GM21360 (cell line): ENCODE measurements around the gene NPEPPS.
"Not testable (repeated sequence)": the region's sequence is repeated elsewhere in the genome, so short reads cannot be mapped to it uniquely, and the experiment has no call there.

Experiments
- ATAC-seq: cut with Tn5 transposase; IDR thresholded peaks from one replicate; pipeline ENCODE4 v1.9.1; 2021; ENCODE audit warnings: mild to moderate bottlenecking, moderate library complexity; ENCODE audit not compliant: unreplicated experiment

The NPEPPS gene

DNA sequence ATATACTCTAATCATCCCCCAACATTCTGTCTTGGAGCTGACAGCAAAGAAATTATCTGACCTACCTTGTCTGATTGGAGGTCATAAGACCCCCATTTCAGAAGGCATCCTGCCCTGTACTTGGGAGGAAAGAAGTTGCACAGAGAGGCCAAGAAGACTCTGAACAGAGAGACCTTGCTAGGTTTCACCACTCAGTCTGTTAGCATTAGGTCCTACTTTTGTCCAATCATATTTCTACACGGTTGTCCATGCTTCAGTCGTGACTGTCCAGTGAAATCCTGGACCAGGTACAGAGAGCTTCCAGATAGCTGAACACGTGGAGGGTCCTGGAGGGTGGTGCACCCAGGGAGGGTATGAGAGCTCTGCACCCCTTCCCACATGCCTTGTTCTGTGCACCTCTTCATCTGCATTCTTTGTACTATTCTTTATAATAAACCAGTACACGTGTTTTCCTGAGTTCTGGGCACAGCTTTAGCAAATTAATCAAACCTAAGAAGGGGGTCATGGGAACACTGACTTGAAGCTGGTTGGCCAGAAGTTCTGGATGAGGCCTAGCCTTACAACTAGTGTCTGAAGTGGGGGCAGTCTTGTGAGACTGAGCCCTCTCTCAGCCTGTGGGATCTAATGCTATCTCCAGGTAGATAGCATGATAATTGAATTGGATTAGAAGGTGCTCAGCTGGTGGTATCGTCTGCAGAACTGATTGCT, 30.9 kb downstream of the NPEPPS start:
- ATAC-seq = not testable (repeated sequence)

DNA sequence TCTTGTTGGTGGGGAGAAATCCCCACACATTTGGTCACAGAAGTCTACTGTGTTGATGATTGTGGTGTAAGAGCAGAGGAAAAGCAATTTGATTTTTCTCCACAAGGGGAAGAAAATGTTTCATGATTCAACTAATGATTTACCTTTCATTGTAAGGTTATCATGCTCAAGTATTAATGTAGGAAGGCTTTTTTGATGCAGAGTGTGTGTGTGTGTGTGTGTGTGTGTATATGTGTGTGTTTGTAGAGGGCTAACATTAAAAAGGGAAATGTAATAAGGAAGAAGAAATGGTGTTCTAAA, 31.4 kb downstream of the NPEPPS start:
- not testable (repeated sequence) for ATAC-seq

DNA sequence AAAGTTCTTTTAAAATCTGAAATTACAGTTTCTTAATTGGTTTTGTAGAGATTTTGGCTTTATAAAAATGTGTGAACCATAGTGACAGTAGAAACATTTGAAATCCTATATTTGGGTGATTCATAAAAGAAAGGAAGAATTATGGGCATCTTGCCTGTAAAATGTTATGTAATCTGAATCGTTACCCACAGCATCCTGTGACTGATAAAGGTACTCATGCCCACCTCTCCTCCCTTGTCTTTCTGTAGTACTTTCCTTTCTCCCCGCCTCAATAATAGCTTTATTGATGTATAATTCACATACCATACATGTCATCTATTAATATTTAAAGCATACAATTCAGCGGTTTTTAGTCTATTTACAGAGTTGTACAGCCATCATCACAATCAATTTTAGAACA, 36.4 kb downstream of the NPEPPS start:
- not testable (repeated sequence) for ATAC-seq

DNA sequence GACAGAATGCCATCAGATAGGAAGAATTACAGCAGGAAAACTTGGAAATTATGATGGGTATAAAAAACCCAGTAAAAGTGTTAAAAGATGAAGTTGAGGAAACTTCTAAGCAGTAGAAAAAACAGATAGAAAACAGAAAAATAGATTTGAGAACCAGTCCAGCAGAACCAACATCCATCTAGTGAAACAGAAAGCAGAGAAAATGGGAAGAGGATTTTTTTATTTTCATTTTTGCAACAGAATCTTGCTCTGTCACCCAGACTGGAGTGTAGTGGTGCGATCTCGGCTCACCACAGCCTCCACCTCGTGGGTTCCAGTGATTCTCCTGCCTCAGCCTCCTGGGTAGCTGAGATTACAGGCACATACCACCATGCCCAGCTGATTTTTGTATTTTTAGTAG, 41.7 kb downstream of the NPEPPS start:
- not testable (repeated sequence) for ATAC-seq

DNA sequence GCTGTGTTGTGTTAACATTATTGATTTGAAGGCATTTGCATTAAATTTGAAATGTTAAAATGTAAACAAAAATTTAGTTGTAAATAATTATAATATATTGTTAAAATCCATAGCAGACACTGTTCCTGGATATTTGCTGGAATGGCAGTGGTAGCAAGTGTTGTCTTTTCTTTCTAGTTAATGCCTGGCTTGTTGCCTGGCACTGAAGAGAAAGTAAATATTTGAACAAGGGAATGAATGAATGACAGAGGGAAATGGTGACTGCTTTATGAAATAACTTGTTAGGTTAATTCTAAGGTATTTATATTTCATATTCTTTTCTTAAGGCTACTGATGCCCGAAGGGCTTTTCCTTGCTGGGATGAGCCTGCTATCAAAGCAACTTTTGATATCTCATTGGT, 51.5 kb downstream of the NPEPPS start:
- ATAC-seq = not testable (repeated sequence)

DNA sequence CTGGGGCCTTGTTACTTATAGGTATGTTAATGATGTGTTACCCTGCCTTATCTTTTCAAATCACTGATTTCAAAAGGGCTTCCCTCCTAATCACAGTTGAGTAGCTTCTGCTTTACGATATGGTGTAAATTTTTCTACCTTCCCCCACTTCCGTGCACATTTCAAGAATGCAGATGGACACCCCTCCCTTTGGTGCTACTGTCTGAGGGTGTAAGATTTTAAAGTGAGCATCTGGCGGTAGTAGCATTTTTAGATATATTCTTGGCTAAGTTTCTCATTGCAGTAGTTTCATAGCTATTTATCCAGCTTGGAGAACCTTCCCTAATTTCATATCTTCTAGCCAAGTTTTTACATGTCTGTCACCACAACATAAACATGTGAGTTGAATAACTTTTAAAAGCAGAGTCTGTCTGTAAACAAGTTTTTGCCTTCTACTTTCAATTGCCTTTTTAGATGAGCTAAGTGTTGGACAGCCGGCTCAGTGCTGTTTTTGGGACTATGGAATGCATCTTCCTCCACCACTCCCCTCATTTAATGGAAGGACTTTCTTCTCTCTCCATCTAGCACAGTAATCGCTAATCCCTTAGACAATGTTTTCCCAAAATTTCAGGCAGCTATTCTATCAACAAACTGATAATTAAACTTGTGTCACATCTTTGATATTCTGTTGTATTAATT, 55.6 kb downstream of the NPEPPS start:
- ATAC-seq = not testable (repeated sequence)

DNA sequence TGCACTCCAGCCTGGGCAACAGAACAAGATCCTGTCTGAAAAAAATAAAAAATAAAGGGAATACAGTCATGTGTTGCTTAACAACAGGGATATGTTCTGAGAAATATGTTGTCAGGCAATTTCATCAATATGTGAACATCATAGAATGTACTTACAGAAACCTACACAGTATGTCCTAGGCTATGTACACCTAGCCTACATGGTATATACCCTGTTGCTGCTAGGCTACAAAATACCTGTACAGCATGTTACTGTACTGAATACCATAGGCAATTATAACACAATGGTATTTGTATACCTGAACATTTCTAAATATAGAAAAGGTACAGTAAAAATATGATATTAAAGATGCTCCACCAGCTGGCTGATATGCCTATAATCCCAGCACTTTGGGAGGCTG, 62.6 kb downstream of the NPEPPS start:
- ATAC-seq = not testable (repeated sequence)

DNA sequence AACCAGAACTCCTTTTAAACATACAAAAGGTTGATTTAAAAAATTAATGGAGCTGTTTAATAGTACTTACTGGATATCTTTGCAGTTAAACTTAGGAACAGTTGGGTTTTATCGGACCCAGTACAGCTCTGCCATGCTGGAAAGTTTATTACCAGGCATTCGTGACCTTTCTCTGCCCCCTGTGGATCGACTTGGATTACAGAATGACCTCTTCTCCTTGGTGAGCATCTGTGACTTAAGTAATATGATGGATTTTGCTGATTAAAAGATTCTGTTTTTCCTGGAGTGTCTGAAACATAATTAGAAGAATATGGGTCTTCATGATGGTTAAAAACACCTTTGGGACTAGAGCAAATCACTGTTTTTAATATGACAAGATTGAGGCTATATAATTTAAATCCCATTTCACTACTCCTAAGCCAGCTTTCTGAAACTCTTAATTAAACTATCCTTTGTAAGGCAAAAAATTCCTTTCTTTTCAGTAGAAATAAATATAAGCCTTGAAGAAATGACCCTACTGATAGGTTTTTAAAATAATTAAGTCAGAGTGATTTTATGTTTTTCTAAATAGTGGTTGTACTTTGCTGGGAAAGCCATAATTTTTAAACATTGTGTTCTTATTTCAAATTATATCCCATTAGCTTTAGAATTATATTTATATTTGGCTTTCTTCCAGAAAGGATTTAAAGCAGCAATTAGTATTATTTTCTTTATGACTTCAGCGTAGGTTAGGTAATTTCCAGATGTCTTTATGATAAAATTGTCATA, 73.1 kb downstream of the NPEPPS start:
- no peak for ATAC-seq

DNA sequence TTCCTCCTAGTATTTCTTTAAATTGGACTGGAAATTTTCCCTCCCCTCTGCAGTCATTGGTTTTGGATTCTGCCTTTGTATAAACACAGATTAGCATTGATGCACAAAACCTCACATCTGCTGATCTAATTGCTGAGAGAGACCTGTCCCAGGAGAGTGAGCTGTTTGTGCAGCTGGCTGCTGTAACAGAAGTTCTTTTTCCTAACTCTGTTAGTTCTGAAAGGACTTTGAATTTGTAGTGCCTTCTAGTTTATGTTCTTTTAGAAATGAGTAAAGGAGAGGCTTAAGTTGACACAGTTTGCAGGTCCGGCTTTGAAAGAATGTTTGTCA, 73.7 kb downstream of the NPEPPS start:
- no peak for ATAC-seq

DNA sequence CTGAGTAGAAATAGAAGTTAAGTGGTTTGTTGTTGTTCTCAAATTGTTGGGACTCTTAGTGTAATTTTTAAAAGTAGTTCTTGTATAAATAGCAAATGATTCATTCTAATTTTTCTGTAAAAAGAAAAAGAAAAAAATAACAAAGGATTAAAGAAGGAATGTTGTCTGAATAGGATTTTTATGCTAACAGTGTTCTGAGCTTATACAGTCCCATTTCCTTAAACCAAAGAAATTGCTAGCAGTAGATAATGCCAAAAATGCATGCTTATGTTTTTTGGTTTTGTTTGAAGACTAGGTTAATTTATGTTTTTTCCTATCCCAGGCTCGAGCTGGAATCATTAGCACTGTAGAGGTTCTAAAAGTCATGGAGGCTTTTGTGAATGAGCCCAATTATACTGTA, 74.1 kb downstream of the NPEPPS start:
- ATAC-seq = no peak

DNA sequence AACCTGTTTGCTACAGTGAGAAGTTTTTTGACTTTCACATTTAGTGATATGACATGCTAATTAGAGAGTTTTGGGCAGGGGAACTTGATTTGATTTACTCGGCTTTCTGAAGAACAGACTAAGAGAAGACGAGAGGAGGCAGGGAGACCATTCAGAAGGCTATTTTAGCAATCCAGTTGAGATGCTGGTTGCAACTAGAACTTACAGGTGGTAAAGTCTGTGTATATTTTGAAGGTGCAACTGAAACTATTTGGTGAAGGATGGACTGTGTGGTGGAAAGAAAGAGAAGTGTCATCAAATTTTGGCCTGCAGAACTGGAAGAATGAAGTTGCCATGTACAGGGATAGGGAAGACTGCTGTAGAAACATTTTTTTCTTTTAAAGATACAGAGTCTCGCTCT, 76.6 kb downstream of the NPEPPS start:
- no peak for ATAC-seq

DNA sequence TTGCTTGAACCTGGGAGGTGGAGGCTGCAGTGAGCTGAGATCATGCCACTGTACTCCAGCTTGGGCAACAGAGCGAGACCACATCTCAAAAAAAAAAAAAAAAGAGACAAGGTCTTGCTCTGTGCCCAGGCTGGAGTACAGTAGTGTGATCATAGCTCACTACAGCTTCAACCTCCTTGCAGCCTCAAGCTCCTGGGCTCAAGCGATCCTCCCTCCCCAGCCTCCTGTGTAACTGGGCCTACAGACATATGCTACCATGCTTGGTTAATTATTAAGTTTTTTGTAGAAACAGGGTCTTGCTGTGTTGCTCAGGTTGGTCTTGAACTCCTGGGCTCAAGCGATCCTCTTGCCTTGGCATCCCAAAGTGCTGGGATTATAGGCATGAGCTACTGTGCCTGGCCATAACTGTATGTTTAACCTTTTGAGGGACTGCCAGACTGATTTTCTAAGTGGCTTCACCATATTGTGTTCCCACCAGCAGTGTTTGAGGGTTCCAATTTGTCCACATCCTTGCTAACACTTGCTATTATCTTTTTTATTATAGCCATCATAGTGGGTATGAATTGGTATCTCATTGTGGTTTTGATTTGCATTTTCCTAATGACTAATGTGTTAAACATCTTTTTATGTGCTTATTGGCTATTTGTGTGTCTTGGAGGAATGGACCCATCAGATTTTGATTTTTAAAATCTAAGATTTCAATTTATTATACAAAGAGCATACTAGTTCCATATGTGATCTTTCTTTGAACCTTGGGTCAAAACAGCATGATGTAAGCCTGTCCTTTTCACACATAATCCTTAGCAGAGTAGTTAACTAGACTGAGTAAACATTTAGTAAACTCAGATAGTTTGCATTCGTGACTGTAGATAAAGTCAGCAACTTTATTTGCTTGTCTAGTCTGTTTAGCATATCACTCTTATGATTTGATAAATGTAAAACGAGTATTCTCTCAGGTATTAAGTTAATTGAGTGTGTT, 80.8 kb downstream of the NPEPPS start:
- no peak for ATAC-seq

DNA sequence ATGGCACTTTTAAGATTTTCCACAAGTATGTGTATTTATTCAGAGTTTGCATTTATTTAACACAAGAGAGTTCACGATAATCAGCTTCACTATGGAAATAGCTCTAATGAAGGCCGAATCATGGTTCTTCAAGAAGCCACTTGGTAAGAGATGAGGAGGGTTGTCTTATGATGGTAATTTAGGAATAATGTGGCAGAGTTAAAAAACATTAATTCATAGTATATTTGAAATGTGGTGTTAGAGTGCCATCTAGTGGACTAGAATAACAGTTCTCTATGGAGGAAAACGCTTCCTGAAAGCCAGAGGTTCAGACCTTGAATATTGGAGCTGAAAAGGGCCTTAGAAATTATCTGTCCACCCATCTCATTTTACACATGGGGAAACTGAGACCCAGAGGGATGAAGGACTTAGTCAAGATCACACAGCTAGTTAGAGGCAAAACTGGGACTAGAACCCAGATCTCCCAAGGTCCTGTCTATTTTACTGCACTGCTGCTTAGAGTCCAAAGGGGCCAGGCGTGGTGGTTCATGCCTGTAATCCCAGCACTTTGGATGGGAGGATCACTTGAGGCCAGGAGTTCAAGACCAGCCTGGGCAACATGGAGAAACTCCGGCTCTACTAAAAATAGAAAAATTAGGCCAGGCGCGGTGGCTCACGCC, 85.0 kb downstream of the NPEPPS start:
- no peak for ATAC-seq

DNA sequence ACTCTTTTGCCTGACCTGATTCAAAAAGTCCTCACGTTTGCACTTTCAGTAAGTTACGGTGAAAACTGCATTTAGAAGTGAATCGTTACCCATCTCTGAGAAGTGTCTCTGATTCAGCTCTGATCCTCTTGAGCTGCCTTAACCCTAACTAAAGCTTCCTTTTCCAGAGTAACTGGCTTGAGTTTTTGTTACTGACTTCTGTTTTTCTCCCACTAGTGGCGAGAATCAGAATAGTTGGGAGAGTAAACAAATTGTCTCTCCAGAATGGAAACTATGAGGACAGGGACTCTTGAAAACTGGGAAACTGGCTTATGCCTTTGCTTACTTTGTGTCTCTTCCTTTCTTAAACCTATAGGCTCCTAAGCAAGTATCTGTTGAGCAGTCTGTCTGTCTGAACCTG, 87.5 kb downstream of the NPEPPS start:
- ATAC-seq = no peak

DNA sequence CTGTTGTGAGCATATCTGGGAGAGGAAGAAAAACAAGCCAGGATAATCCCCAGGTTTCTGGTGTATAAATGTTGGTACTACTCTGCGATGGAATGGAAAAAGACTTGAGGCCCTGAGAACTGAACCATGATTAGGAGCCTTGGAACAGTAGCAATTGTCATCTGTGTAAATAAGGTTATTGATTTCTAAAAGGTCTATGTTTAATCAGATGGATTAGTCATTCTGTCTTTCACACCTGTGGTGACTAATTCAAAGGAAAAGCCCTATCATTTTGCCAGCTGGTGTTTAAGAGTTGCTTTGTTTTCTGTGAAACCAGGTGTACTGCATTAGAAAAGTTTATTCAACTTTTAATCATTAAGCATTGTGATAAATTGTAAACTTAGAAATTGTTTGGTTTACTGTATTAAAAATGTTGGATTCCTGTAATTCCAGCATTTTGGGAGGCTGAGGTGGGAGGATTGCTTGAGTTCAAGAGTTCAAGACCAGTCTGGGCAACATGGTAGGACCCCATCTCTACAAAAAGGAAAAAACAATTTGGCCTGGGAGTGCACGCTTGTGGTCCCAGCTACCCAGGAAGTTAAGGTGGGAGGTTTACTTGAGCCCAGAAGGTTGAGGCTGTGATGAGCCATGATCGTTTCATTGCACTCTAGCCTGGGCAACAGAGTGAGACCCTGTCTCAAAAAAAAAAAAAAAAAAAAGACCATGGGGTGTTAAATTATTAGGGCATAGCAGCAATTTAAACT, 89.8 kb downstream of the NPEPPS start:
- no peak for ATAC-seq

DNA sequence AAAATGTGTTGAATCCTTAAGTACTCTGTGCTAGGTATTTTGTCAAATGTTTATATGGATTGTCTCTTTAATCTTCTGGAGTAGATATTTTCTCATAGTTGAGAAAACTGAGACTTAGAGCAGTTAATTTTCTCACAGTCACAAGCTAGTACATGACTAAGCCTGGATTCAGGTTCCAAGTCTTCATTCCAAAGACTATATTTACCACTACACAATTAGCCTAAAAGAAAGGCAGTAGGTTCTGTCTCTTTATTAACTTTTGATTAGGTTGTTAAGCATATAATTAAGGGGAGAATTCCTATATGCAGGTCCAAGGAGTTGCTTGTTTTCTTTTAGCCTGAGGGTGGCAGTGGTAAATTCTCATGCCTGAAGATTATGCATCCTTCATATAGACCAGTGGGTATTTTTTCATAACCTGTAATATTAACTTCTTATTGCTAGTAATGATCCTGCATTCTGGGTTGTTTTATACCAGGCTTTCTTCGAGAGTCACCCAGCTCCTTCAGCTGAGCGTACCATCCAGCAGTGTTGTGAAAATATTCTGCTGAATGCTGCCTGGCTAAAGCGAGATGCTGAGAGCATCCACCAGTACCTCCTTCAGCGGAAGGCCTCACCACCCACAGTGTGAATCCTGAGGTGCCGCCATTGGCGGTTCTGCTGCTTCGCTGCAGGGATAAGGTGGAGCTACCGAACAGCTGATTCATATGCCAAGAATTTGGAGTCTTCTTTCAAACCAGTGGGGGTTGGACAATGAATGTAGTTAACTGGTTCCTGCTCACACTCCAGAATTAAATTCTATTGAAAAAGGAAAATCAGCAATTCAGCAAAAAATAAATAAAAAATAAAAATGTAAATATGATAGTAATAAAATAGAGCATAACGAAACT, 90.6 kb downstream of the NPEPPS start:
- ATAC-seq = no peak

DNA sequence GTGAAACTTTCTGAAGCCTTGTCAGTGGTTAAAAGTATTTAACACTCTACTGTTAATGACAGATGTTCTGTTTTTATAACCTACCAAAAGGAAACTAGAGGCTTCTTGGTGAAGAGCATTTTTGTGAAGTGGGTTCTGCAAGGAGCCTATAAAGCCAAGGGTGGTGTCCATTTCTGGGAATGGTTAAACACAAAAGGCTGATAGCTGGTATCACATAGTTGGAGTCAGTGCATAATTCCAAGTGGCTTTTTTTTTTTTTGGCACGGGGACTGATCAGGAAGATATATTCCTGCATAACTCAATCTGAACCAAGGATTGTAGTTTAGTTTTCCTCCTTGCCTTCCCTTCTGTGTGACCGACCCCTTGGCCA, 91.3 kb downstream of the NPEPPS start:
- ATAC-seq = no peak

DNA sequence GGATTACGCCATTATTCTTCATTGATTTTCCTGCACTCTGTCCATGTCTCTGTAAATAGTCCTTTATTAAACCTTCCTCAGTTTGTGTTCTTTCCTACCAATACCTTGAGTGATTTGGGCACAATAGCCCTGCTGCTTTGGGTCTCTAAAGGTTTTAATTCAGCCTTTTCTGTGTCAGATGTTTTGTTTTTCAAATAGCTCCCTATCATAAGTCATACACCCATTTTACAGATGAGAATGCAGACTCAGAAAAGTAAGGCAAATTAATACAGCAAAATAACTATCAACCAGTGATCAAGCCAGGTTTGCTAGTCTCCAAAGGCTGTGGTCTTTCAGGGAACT, 93.8 kb downstream of the NPEPPS start:
- ATAC-seq = no peak

DNA sequence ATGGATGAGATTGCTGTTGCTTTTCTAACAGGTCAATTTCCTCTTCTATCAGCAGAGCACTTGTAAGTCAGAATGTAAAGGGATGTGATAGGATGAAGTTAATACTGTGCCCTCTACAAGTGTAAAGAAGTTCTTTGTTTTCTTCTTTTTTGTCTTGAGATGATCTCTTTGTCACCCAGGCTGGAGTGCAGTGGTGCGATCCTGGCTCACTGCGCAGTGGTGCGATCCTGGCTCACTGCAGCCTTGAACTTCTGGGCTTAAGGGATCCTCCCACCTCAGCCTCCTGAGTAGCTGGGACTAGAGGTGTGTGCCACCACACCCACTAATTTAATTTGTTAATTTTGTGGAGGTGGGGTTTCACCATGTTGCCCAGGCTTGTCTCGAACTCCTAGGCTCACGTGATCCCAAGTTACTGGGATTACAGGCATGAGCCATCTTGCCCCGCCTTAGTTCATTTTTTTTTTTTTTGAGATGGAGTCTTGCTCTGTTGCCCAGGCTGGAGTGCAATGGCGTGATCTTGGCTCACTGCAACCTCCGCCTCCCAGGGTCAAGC, 97.2 kb downstream of the NPEPPS start:
- no peak for ATAC-seq
